HepG2 (cell line): ENCODE measurements around the gene GNAS-AS1. TPM values are rescaled to one million over a fixed set of nuclear protein-coding genes. Genes with fewer than 3 reads are reported as not detected.

Source experiments
- AGO1 ChIP-seq: fragments of 200-400 bp; formaldehyde crosslinking; IDR thresholded peaks from 2 replicates; pipeline ENCODE4 v1.6.1; 2017; ENCODE audit warnings: mild to moderate bottlenecking, low read depth, low read length, moderate library complexity; ENCODE audit not compliant: poor library complexity, severe bottlenecking
- ARHGAP35 ChIP-seq: sonication (generic); formaldehyde crosslinking; IDR thresholded peaks from 2 replicates; pipeline ENCODE4 v1.9.0; 2022; ENCODE audit warnings: mild to moderate bottlenecking, inconsistent platforms, moderate library complexity, missing genetic modification reagents, borderline replicate concordance
- BORCS8-MEF2B ChIP-seq: sonication (generic); formaldehyde crosslinking; IDR thresholded peaks from 2 replicates; pipeline ENCODE4 v1.8.0; 2022; ENCODE audit warnings: mild to moderate bottlenecking, missing genetic modification reagents
- CBFB ChIP-seq: sonication (generic); formaldehyde crosslinking; IDR thresholded peaks from 2 replicates; pipeline ENCODE4 v1.4.0; 2020; ENCODE audit warnings: missing genetic modification reagents
- GPN1 ChIP-seq: sonication (generic); formaldehyde crosslinking; IDR thresholded peaks from 2 replicates; pipeline ENCODE4 v1.5.1; 2020; ENCODE audit warnings: missing genetic modification reagents, borderline replicate concordance
- HOXA3 ChIP-seq: sonication (generic); formaldehyde crosslinking; IDR thresholded peaks from 2 replicates; pipeline ENCODE4 v1.5.0; 2020; ENCODE audit warnings: missing genetic modification reagents
- HOXA9 ChIP-seq: sonication (generic); formaldehyde crosslinking; IDR thresholded peaks from 2 replicates; pipeline ENCODE4 v1.8.1; 2022; ENCODE audit warnings: missing genetic modification reagents, mild to moderate bottlenecking, moderate library complexity, borderline replicate concordance
- HOXD1 ChIP-seq: sonication (generic); formaldehyde crosslinking; IDR thresholded peaks from 2 replicates; pipeline ENCODE4 v1.5.0; 2020; ENCODE audit warnings: missing genetic modification reagents
- JARID2 ChIP-seq: sonication (generic); formaldehyde crosslinking; IDR thresholded peaks from 2 replicates; pipeline ENCODE4 v1.8.1; 2023; ENCODE audit warnings: missing genetic modification reagents, inconsistent platforms; ENCODE audit not compliant: insufficient replicate concordance
- MAFG ChIP-seq: sonication (generic); formaldehyde crosslinking; IDR thresholded peaks from 2 replicates; pipeline ENCODE4 v1.5.1; 2020; ENCODE audit warnings: mild to moderate bottlenecking, missing genetic modification reagents
- MEF2D ChIP-seq: sonication (generic); formaldehyde crosslinking; IDR thresholded peaks from 2 replicates; pipeline ENCODE4 v1.5.1; 2020; ENCODE audit warnings: mild to moderate bottlenecking, missing genetic modification reagents
- NCOA1 ChIP-seq: sonication (generic); formaldehyde crosslinking; IDR thresholded peaks from 2 replicates; pipeline ENCODE4 v1.9.0; 2021; ENCODE audit warnings: missing genetic modification reagents
- NFE2L2 ChIP-seq: fragments of 150-350 bp; IDR thresholded peaks from 2 replicates; pipeline ENCODE4 v1.6.1; 2014; ENCODE audit warnings: low read length
- REL ChIP-seq: sonication (generic); formaldehyde crosslinking; conservative IDR thresholded peaks from 2 replicates; pipeline ENCODE4 v1.8.0; 2022; ENCODE audit warnings: mild to moderate bottlenecking, missing genetic modification reagents, moderate library complexity
- SOX6 ChIP-seq, 2 experiments: fragments of 450-650 bp in 1 of 2; sonication (generic) in 1 of 2; formaldehyde crosslinking in 1 of 2; IDR thresholded peaks; 2 replicates each; pipeline versions ENCODE4 v1.4.0 to v1.6.1; 2017 to 2020; ENCODE audit warnings: antibody characterized with exemption in 1 of 2, mild to moderate bottlenecking in 1 of 2, missing genetic modification reagents in 1 of 2
- SRSF1 ChIP-seq: fragments of 200-400 bp; formaldehyde crosslinking; optimal IDR thresholded peaks from 2 replicates; pipeline ENCODE3; 2017; ENCODE audit warnings: mild to moderate bottlenecking, low read depth, low read length, moderate library complexity
- SRSF9 ChIP-seq: fragments of 200-400 bp; formaldehyde crosslinking; IDR thresholded peaks from 2 replicates; pipeline ENCODE4 v1.6.1; 2018; ENCODE audit warnings: borderline replicate concordance, mild to moderate bottlenecking, low read depth, low read length; ENCODE audit not compliant: insufficient read depth, poor library complexity, severe bottlenecking
- THAP11 ChIP-seq: IDR thresholded peaks from 2 replicates; pipeline ENCODE4 v1.6.1; 2016; ENCODE audit warnings: missing biosample characterization, missing genetic modification reagents
- TOPORS ChIP-seq: sonication (generic); formaldehyde crosslinking; IDR thresholded peaks from 2 replicates; pipeline ENCODE4 v1.8.0; 2023; ENCODE audit warnings: mild to moderate bottlenecking, missing genetic modification reagents
- ZC3H13 ChIP-seq: sonication (generic); formaldehyde crosslinking; IDR thresholded peaks from 2 replicates; pipeline ENCODE4 v1.8.1; 2023; ENCODE audit warnings: mild to moderate bottlenecking, missing genetic modification reagents, moderate library complexity
- ZFP36L1 ChIP-seq: sonication (generic); formaldehyde crosslinking; IDR thresholded peaks from 2 replicates; pipeline ENCODE4 v1.8.0; 2022; ENCODE audit warnings: mild to moderate bottlenecking, missing genetic modification reagents, moderate library complexity
- ZFY ChIP-seq: sonication (generic); formaldehyde crosslinking; IDR thresholded peaks from 2 replicates; pipeline ENCODE4 v1.4.0; 2020; ENCODE audit warnings: missing genetic modification reagents
- ZNF138 ChIP-seq: sonication (generic); formaldehyde crosslinking; IDR thresholded peaks from 2 replicates; pipeline ENCODE4 v1.5.0; 2020; ENCODE audit warnings: mild to moderate bottlenecking, low read depth, missing genetic modification reagents
- ZNF235 ChIP-seq: sonication (generic); formaldehyde crosslinking; IDR thresholded peaks from 2 replicates; pipeline ENCODE4 v1.8.1; 2023; ENCODE audit warnings: mild to moderate bottlenecking, missing genetic modification reagents, borderline replicate concordance
- ZNF263 ChIP-seq: sonication (generic); formaldehyde crosslinking; IDR thresholded peaks from 2 replicates; pipeline ENCODE4 v1.4.0; 2020; ENCODE audit warnings: missing genetic modification reagents
- ZNF30 ChIP-seq: sonication (generic); formaldehyde crosslinking; IDR thresholded peaks from 2 replicates; pipeline ENCODE4 v1.5.0; 2020; ENCODE audit warnings: mild to moderate bottlenecking, missing genetic modification reagents
- ZNF446 ChIP-seq: sonication (generic); formaldehyde crosslinking; IDR thresholded peaks from 2 replicates; pipeline ENCODE4 v1.5.0; 2020; ENCODE audit warnings: mild to moderate bottlenecking, missing genetic modification reagents
- ZNF451 ChIP-seq: sonication (generic); formaldehyde crosslinking; IDR thresholded peaks from 2 replicates; pipeline ENCODE4 v1.5.0; 2020; ENCODE audit warnings: mild to moderate bottlenecking, missing genetic modification reagents
- ZNF615 ChIP-seq: sonication (generic); formaldehyde crosslinking; IDR thresholded peaks from 2 replicates; pipeline ENCODE4 v1.5.0; 2020; ENCODE audit warnings: mild to moderate bottlenecking, missing genetic modification reagents, borderline replicate concordance
- ZNF746 ChIP-seq: sonication (generic); formaldehyde crosslinking; IDR thresholded peaks from 2 replicates; pipeline ENCODE4 v1.8.0; 2022; ENCODE audit warnings: mild to moderate bottlenecking, missing genetic modification reagents
- ZNF747 ChIP-seq: sonication (generic); formaldehyde crosslinking; IDR thresholded peaks from 2 replicates; pipeline ENCODE4 v1.8.1; 2023; ENCODE audit warnings: missing genetic modification reagents, mild to moderate bottlenecking, borderline replicate concordance
- ZNF766 ChIP-seq: sonication (generic); formaldehyde crosslinking; IDR thresholded peaks from 2 replicates; pipeline ENCODE4 v1.5.0; 2020; ENCODE audit warnings: missing genetic modification reagents, borderline replicate concordance
- ZNF768 ChIP-seq: sonication (generic); formaldehyde crosslinking; IDR thresholded peaks from 2 replicates; pipeline ENCODE4 v1.4.0; 2020; ENCODE audit warnings: missing genetic modification reagents
- ZZZ3 ChIP-seq: sonication (generic); formaldehyde crosslinking; IDR thresholded peaks from 2 replicates; pipeline ENCODE4 v1.4.0; 2020; ENCODE audit warnings: missing genetic modification reagents, mild to moderate bottlenecking, borderline replicate concordance
- polyA plus RNA-seq, 8 experiments: library from polyadenylated mRNA; depleted of rRNA in 3 of 8; stranded (reverse) in 7 of 8; unstranded in 1 of 8; fragments of >200 nt; fragmentation: Illumina TruSeq in 4 of 8; extraction: Trizol in 4 of 8; gene quantifications; 2 replicates each; pipeline versions ENCODE4 v1.2.1 to v1.2.3, GENCODE V29; 2011 to 2016; ENCODE audit warnings: low read depth in 4 of 8, missing spikeins in 1 of 8, mixed read lengths in 1 of 8; ENCODE audit not compliant: insufficient read depth in 1 of 8
- total RNA-seq, 5 experiments: library from RNA; depleted of rRNA; stranded (reverse); fragments of >200 nt; fragmentation: Illumina TruSeq; extraction: Trizol; gene quantifications; 2 replicates each; pipeline ENCODE4 v1.2.3, GENCODE V29; 2016; ENCODE audit warnings: low read depth in 1 of 5

GNAS-AS1 gene
- total and polyA plus RNA-seq, 2 of the 13 experiments (the other 11 are each of a cell fraction or from before 2014, with no cell fraction given), result not detected

- no peak for TF ChIP-seq HOXA9 (CRISPR knock-in tag)
- TF ChIP-seq MAFG (CRISPR knock-in tag), result no peak
- 0 out of 2 replicates have a peak, but pooled peaks have one; percentile 58 for TF ChIP-seq ZNF235 (CRISPR knock-in tag)
- TF ChIP-seq ZNF30, result no peak
- TF ChIP-seq SRSF9, result no peak
- no peak for TF ChIP-seq ZFP36L1 (CRISPR knock-in tag)
- peak; percentile 49 for TF ChIP-seq HOXD1 (CRISPR knock-in tag)
- peak; percentile 56; the same call in 1 of the 2 replicates for TF ChIP-seq MEF2D (CRISPR knock-in tag)
- peak; percentile 77 for TF ChIP-seq TOPORS
- TF ChIP-seq NCOA1, result no peak
- TF ChIP-seq ZNF615 (CRISPR knock-in tag), result no peak
- peak; percentile 59; the same call in 1 of the 2 replicates for TF ChIP-seq HOXA3
- TF ChIP-seq ZNF263 (CRISPR knock-in tag), result 0 out of 2 replicates have a peak, but pooled peaks have one; percentile 33
- peak; percentile 67; the same call in 1 of the 2 replicates for TF ChIP-seq ZNF138
- no peak for TF ChIP-seq ZNF768 (CRISPR knock-in tag)
- peak; percentile 28; the same call in 1 of the 2 replicates for TF ChIP-seq THAP11 (CRISPR knock-in tag)
- peak; percentile 61; the same call in 1 of the 2 replicates for TF ChIP-seq ZFY (CRISPR knock-in tag)
- peak; percentile 69; the same call in 1 of the 2 replicates for TF ChIP-seq ZNF451 (CRISPR knock-in tag)
- peak; percentile 87; the same call in 1 of the 2 replicates for TF ChIP-seq BORCS8-MEF2B (CRISPR knock-in tag)
- 0 out of 2 replicates have a peak, but pooled peaks have one; percentile 18 for TF ChIP-seq ZNF747 (CRISPR knock-in tag)
- no peak for TF ChIP-seq ZNF766 (CRISPR knock-in tag)
- no peak for TF ChIP-seq REL (CRISPR knock-in tag)
- no peak for TF ChIP-seq NFE2L2
- peak; percentile 82; the same call in 1 of the 2 replicates for TF ChIP-seq ZNF746
- TF ChIP-seq SOX6 (IDR thresholded peaks at IDR 0.05), result no peak
- 0 out of 2 replicates have a peak, but pooled peaks have one; percentile 19 for TF ChIP-seq SOX6 (CRISPR knock-in tag; IDR thresholded peaks at IDR 0.05)
- no peak for TF ChIP-seq AGO1
- TF ChIP-seq CBFB (CRISPR knock-in tag), result no peak
- TF ChIP-seq ZNF446 (CRISPR knock-in tag), result peak; percentile 92
- no peak for TF ChIP-seq GPN1
- TF ChIP-seq SRSF1, result peak; percentile 35
- TF ChIP-seq ARHGAP35, result no peak; the same call in 1 of the 2 replicates
- no peak for TF ChIP-seq ZZZ3
- no peak for TF ChIP-seq JARID2
- no peak; the same call in 1 of the 2 replicates for TF ChIP-seq ZC3H13 (CRISPR knock-in tag)
Measured at GRCh38 chr20:58890518-58891085, 39.9 kb upstream of the GNAS-AS1 start (continued).
